Measurements from ENCODE around the gene NMBR. TPM values are rescaled to one million over a fixed set of nuclear protein-coding genes. Genes with fewer than 3 reads are reported as not detected.
"Not testable (repeated sequence)": the region's sequence is repeated elsewhere in the genome, so short reads cannot be mapped to it uniquely, and the experiment has no call there.

Gene NMBR
- not detected for total RNA-seq
- long read RNA-seq: 0 reads

- peak; percentile 98 for DNase-seq
Observed at GRCh38 chr6:142146828-142147662, at the start of gene NMBR, which contains the start of gene VTA1. NMBR (minus strand) TSS chr6:142147122; CDS start chr6:142088658, 58,464 bp downstream. VTA1 (plus strand) TSS chr6:142147263; CDS start chr6:142147288, 25 bp downstream.

GRCh38 chr6:142195862-142196541 lies 49.1 kb upstream of the NMBR start:
- Histone ChIP-seq H3K4me3 (no peak overlapping the region), H3K9me3 (no peaks in the 10 kb centered on the region), H3K27ac (no peak overlapping the region), H3K4me1 (no peaks in the 10 kb centered on the region), H3K36me3 (peaks cover 29% of the 10 kb centered on the region), H3K27me3 (no peaks in the 10 kb centered on the region)
- intact Hi-C loops (cut with DNase I): no loop called here
- no peak for TF ChIP-seq CTCF (IDR thresholded peaks at IDR 0.05)
- DNase-seq (no peak), ATAC-seq (no peak)

More at GRCh38 chr6:142146828-142147662, at the start of gene NMBR, which contains the start of gene VTA1:
- no peaks in the 10 kb centered on the region for H3K9me3 ChIP-seq
- peak; percentile 90 for TF ChIP-seq CTCF (IDR thresholded peaks at IDR 0.05)
- H3K27me3 ChIP-seq: no peaks in the 10 kb centered on the region
- ATAC-seq: peak; percentile 100
- H3K4me1 ChIP-seq: peaks cover 17% of the 10 kb centered on the region
- H3K27ac ChIP-seq: peak within 1 kb of the TSS; percentile 67
- intact Hi-C loops (cut with DNase I): no loop called here
- peak within 1 kb of the TSS; percentile 88 for H3K4me3 ChIP-seq
- no peaks in the 10 kb centered on the region for H3K36me3 ChIP-seq

- TF ChIP-seq CTCF (IDR thresholded peaks at IDR 0.05): no peak
- Histone ChIP-seq H3K36me3 (peaks cover 11% of the 10 kb centered on the region), H3K9me3 (no peaks in the 10 kb centered on the region), H3K27me3 (no peaks in the 10 kb centered on the region), H3K4me1 (no peaks in the 10 kb centered on the region), H3K27ac (no peak overlapping the region), H3K4me3 (no peak overlapping the region)
- no peak for DNase-seq
- intact Hi-C loops (cut with DNase I): no loop called here
- ATAC-seq: no peak
Observed at GRCh38 chr6:142193621-142194020, 46.7 kb upstream of the NMBR start.

- no peaks in the 10 kb centered on the region for H3K27me3 ChIP-seq
- no peak overlapping the region for H3K27ac ChIP-seq
- H3K9me3 ChIP-seq: no peaks in the 10 kb centered on the region
- peaks cover 6% of the 10 kb centered on the region for H3K36me3 ChIP-seq
- no peaks in the 10 kb centered on the region for H3K4me1 ChIP-seq
- ATAC-seq (no peak), DNase-seq (no peak)
- no peak for TF ChIP-seq CTCF (IDR thresholded peaks at IDR 0.05)
- intact Hi-C loops (cut with DNase I): no loop called here
- H3K4me3 ChIP-seq: no peak overlapping the region
Observed at GRCh38 chr6:142192343-142192742, 45.4 kb upstream of the NMBR start.

- Histone ChIP-seq H3K9me3 (no peaks in the 10 kb centered on the region), H3K27me3 (no peaks in the 10 kb centered on the region), H3K4me3 (no peak overlapping the region), H3K27ac (no peak overlapping the region), H3K36me3 (peaks cover 6% of the 10 kb centered on the region), H3K4me1 (no peaks in the 10 kb centered on the region)
- ATAC-seq (no peak), DNase-seq (no peak)
- TF ChIP-seq CTCF (IDR thresholded peaks at IDR 0.05): no peak
- intact Hi-C loops (cut with DNase I): no loop called here
Observed at GRCh38 chr6:142189057-142189456, 42.1 kb upstream of the NMBR start.

GRCh38 chr6:142188341-142188740 lies 41.4 kb upstream of the NMBR start:
- H3K9me3 ChIP-seq; H3K27me3 ChIP-seq; H3K36me3 ChIP-seq; intact Hi-C loops (cut with DNase I); H3K4me3 ChIP-seq; ATAC-seq; DNase-seq; H3K27ac ChIP-seq; H3K4me1 ChIP-seq: not testable (repeated sequence)
